PC-3 (cell line): Measurements from ENCODE around the gene PMFBP1. TPM values are rescaled to one million over a fixed set of nuclear protein-coding genes. Genes with fewer than 3 reads are reported as not detected.

ENCODE experiments used
- ATAC-seq: fragments of 200-7000 bp; cut with Tn5 transposase; 2 replicates; pipeline ENCODE4 v1.9.1; 2020; ENCODE audit warnings: mild to moderate bottlenecking, moderate library complexity
- BruUV-seq: library from RNA; stranded (reverse); fragments of 400-500 nt; replicated peaks from 2 replicates; lab custom pipeline; 2021; lab: Mats Ljungman, UMichigan
- CTCF ChIA-PET: fragments of 300-600 bp; sonication (Branson Sonifier 250); formaldehyde crosslinking; loops from one replicate; lab custom pipeline; 2022; ENCODE audit warnings: antibody characterized with exemption; lab: Charles Lee
- POLR2A ChIA-PET: fragments of 300-600 bp; sonication (Branson Sonifier 250); formaldehyde crosslinking; loops from one replicate; lab custom pipeline; 2022; ENCODE audit warnings: antibody characterized with exemption; ENCODE audit not compliant: unreplicated experiment; lab: Charles Lee
- DNase-seq: peaks from one replicate; pipeline ENCODE4 v3.0.0-alpha.2; 2015
- H2AFZ ChIP-seq: fragments of 300-600 bp; sonication (generic); 2 replicates; pipeline ENCODE4 v1.6.0; 2016; ENCODE audit warnings: antibody characterized with exemption, low read length
- H3F3A ChIP-seq: fragments of 300-600 bp; sonication (generic); one replicate; pipeline ENCODE4 v1.6.0; 2017; ENCODE audit warnings: antibody characterized with exemption, low read length, control low read depth, mild to moderate bottlenecking; ENCODE audit not compliant: unreplicated experiment
- H3K27ac ChIP-seq: fragments of 300-600 bp; sonication (generic); 2 replicates; pipeline ENCODE4 v1.5.1; 2016; ENCODE audit warnings: mild to moderate bottlenecking, low read length
- H3K27me3 ChIP-seq: fragments of 300-600 bp; sonication (generic); 2 replicates; pipeline ENCODE4 v1.6.1; 2016; ENCODE audit warnings: low read length, mixed read lengths
- H3K36me3 ChIP-seq: fragments of 300-600 bp; sonication (generic); 2 replicates; pipeline ENCODE4 v1.6.1; 2016; ENCODE audit warnings: low read depth, mixed run types, low read length, mixed read lengths
- H3K4me1 ChIP-seq: fragments of 300-600 bp; sonication (generic); 2 replicates; pipeline ENCODE4 v1.5.1; 2016; ENCODE audit warnings: low read length; ENCODE audit not compliant: insufficient read depth
- H3K4me2 ChIP-seq: fragments of 300-600 bp; sonication (generic); 2 replicates; pipeline ENCODE4 v1.6.0; 2016; ENCODE audit warnings: low read length
- H3K4me3 ChIP-seq: fragments of 300-600 bp; sonication (generic); 2 replicates; pipeline ENCODE4 v1.5.1; 2016; ENCODE audit warnings: mild to moderate bottlenecking, low read length, mixed read lengths
- H3K79me2 ChIP-seq: fragments of 300-600 bp; sonication (generic); 2 replicates; pipeline ENCODE4 v1.6.1; 2017; ENCODE audit warnings: low read length, mixed read lengths
- H3K9ac ChIP-seq: fragments of 300-600 bp; sonication (generic); 2 replicates; pipeline ENCODE4 v1.6.0; 2016; ENCODE audit warnings: mild to moderate bottlenecking, low read length
- H3K9me2 ChIP-seq: fragments of 300-600 bp; sonication (generic); replicated peaks from 2 replicates; pipeline ENCODE4 v1.6.1; 2016; ENCODE audit warnings: mixed run types, low read length, mixed read lengths
- H3K9me3 ChIP-seq: fragments of 300-600 bp; sonication (generic); 2 replicates; pipeline ENCODE4 v1.6.1; 2016; ENCODE audit warnings: low read length, mixed read lengths
- H4K20me1 ChIP-seq: fragments of 300-600 bp; sonication (generic); 2 replicates; pipeline ENCODE4 v1.6.1; 2016; ENCODE audit warnings: low read length, mixed read lengths
- EZH2 ChIP-seq: fragments of 300-600 bp; sonication (generic); IDR thresholded peaks from one replicate; pipeline ENCODE4 v1.6.1; 2017; ENCODE audit warnings: antibody characterized with exemption, mild to moderate bottlenecking, low read length; ENCODE audit not compliant: unreplicated experiment
- EZH2phosphoT487 ChIP-seq: fragments of 300-600 bp; sonication (generic); IDR thresholded peaks from 2 replicates; pipeline ENCODE4 v1.6.1; 2018; ENCODE audit warnings: mild to moderate bottlenecking, antibody characterized with exemption, low read length, borderline replicate concordance
- intact Hi-C: fragments of 100-400 bp; cut with micrococcal nuclease; formaldehyde crosslinking; loops from 2 replicates; pipeline ENCODE4 v1.9.0; 2023
- total RNA-seq: library from RNA; depleted of rRNA; stranded (reverse); fragments of >200 nt; gene quantifications from 2 replicates; pipeline ENCODE4 v1.2.3, GENCODE V29; 2014
- TF ChIP-seq, protein P1 (sequence below): fragments of 300-600 bp; sonication (generic); conservative IDR thresholded peaks from 2 replicates; pipeline ENCODE4 v1.5.1; 2017; ENCODE audit warnings: antibody characterized with exemption, low read depth, mild to moderate bottlenecking, low read length

The PMFBP1 gene
- total RNA-seq, 1 experiment from 2014 or later: 1.2 TPM

DNA sequence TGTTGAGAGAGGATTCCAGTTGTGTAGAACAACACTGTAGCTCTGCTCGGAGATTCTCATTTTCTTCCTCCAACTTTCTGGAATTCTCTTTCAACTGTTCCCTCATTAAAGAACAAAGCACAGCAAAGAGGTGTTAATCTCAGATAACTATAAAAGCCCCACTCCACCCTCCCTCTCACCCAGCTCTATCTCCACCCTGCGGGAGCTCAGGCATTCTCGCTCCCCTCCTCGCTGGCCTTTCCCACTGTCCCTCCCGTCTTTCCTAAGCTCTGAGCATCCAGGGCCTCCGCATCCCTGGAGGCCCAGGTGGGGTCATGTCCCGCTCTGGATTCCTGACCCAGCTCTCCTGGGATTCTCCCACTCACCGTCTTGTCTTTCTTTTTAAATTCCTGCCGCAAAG, 43.3 kb downstream of the PMFBP1 start:
- Histone ChIP-seq H3K27ac (no peak overlapping the region), H3K4me3 (no peak overlapping the region), H3K79me2 (no peaks in the 10 kb centered on the region), H3F3A (no peaks in the 10 kb centered on the region), H3K9ac (no peak overlapping the region), H2AFZ (no peak overlapping the region), H3K9me3 (no peaks in the 10 kb centered on the region), H3K36me3 (no peaks in the 10 kb centered on the region), H3K4me1 (no peaks in the 10 kb centered on the region), H4K20me1 (no peaks in the 10 kb centered on the region), H3K27me3 (no peaks in the 10 kb centered on the region), H3K4me2 (no peak overlapping the region), H3K9me2 (no peaks in the 10 kb centered on the region)
- DNase-seq: no peak
- ChIA-PET CTCF (no interaction called here), POLR2A (no interaction called here)
- ATAC-seq: no peak
- no TSS peak for BruUV-seq
- intact Hi-C loops: loop anchor here (10.0 kb wide), 1 partner anchor 1746 kb away; no protein-coding TSS in a partner anchor
- TF ChIP-seq EZH2phosphoT487: no peak
- TF ChIP-seq, protein P1, sequence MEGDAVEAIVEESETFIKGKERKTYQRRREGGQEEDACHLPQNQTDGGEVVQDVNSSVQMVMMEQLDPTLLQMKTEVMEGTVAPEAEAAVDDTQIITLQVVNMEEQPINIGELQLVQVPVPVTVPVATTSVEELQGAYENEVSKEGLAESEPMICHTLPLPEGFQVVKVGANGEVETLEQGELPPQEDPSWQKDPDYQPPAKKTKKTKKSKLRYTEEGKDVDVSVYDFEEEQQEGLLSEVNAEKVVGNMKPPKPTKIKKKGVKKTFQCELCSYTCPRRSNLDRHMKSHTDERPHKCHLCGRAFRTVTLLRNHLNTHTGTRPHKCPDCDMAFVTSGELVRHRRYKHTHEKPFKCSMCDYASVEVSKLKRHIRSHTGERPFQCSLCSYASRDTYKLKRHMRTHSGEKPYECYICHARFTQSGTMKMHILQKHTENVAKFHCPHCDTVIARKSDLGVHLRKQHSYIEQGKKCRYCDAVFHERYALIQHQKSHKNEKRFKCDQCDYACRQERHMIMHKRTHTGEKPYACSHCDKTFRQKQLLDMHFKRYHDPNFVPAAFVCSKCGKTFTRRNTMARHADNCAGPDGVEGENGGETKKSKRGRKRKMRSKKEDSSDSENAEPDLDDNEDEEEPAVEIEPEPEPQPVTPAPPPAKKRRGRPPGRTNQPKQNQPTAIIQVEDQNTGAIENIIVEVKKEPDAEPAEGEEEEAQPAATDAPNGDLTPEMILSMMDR: no peak
- TF ChIP-seq EZH2: no peak

DNA sequence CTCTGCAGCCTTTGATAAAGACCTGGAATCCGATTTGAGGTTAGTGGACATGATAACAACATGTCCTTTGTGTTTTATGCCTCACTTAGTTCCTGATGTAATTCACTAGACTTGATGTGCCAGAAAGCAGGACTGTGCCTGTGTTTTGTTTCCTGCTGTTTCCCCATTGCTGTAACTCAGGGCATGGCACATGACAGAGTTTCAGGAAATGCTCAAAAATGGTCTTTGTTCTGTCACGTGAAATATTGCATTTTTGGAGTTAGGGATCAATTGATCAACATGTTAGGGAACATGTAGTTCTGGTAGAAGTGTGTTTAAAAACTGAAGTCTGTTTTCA, 45.6 kb downstream of the PMFBP1 start:
- DNase-seq (no peak), ATAC-seq (no peak)
- H3K27me3 ChIP-seq: no peaks in the 10 kb centered on the region
- no peak overlapping the region for H3K4me2 ChIP-seq
- no peak overlapping the region for H3K9ac ChIP-seq
- no peaks in the 10 kb centered on the region for H3K4me1 ChIP-seq
- H3K79me2 ChIP-seq: no peaks in the 10 kb centered on the region
- ChIA-PET POLR2A (no interaction called here), CTCF (no interaction called here)
- no peak overlapping the region for H3K4me3 ChIP-seq
- BruUV-seq: no TSS peak
- H4K20me1 ChIP-seq: no peaks in the 10 kb centered on the region
- no peaks in the 10 kb centered on the region for H3K36me3 ChIP-seq
- no peak for TF ChIP-seq EZH2
- no peak for TF ChIP-seq EZH2phosphoT487
- TF ChIP-seq, protein P1: no peak
- no peak overlapping the region for H2AFZ ChIP-seq
- H3F3A ChIP-seq: no peaks in the 10 kb centered on the region
- H3K27ac ChIP-seq: no peak overlapping the region
- H3K9me2 ChIP-seq: no peaks in the 10 kb centered on the region
- no peaks in the 10 kb centered on the region for H3K9me3 ChIP-seq
- intact Hi-C loops: loop anchor here (10.0 kb wide), 1 partner anchor 1748 kb away; no protein-coding TSS in a partner anchor

DNA sequence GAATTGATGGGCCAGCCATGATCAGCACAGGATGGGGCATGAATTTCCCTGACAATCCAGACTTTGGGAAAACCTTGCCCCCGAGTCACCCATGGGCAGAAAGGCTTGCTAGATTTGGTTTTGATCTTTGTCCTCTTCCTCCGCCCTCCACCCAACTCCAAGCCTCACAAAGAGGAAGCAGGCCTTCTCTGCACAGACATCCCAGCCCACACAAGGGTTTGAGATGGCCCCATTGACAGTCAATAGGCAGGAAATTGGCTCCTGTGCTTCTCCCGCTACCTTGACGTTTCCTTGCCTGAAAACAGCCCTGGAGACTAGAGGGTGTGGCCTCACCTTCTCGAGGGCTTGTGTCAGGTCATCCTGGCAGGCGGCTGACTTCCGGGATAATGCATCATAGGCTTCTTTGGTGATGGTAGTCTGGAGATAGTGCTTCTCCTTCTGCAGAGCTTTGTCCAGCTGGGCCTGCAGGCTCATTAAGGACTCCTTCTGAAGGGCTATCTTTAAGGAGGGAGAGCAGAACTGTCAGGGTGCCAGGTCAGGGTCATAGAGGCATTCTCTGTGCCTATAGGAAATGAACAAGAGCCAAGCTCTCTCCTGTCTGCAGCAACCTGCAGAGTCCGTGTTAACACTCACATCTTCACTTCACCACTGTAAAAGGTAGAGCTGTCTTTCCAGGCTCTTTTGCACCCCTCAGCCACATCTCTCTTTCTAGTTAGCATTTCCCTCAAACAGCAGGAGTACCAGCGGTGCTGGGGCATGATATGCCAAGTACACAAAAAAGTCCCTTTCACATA, 46.1 kb downstream of the PMFBP1 start:
- Histone ChIP-seq H3K9ac (no peak overlapping the region), H3K4me2 (no peak overlapping the region), H3F3A (no peaks in the 10 kb centered on the region), H3K79me2 (no peaks in the 10 kb centered on the region), H3K27me3 (no peaks in the 10 kb centered on the region), H3K36me3 (no peaks in the 10 kb centered on the region), H3K4me3 (no peak overlapping the region), H4K20me1 (no peaks in the 10 kb centered on the region), H3K9me3 (no peaks in the 10 kb centered on the region), H2AFZ (no peak overlapping the region), H3K4me1 (no peaks in the 10 kb centered on the region), H3K9me2 (no peaks in the 10 kb centered on the region), H3K27ac (no peak overlapping the region)
- BruUV-seq: no TSS peak
- intact Hi-C loops: loop anchor here (1.0 to 10.0 kb wide), 3 partner anchors 113 to 1749 kb away; no protein-coding TSS in a partner anchor
- POLR2A ChIA-PET: no interaction called here
- ATAC-seq: no peak
- TF ChIP-seq, protein P1: no peak
- no peak for TF ChIP-seq EZH2
- TF ChIP-seq EZH2phosphoT487: no peak
- no peak for DNase-seq
- CTCF ChIA-PET: interaction anchor here (0.6 to 0.8 kb wide), 3 partner anchors 77 to 381 kb away, joined by 3 read pairs; no protein-coding TSS in a partner anchor
